PFSK-1 (cell line): ENCODE measurements around the gene MTX1.

Experiments
- POLR2AphosphoS5 ChIP-seq: IDR thresholded peaks from 2 replicates; pipeline ENCODE4 v1.6.1; 2012; ENCODE audit warnings: low read depth, mild to moderate bottlenecking, control low read depth, low read length, moderate library complexity
- TAF1 ChIP-seq: IDR thresholded peaks from 2 replicates; pipeline ENCODE4 v1.6.1; 2012; ENCODE audit warnings: low read length, control low read depth, borderline replicate concordance; ENCODE audit not compliant: insufficient read depth

DNA sequence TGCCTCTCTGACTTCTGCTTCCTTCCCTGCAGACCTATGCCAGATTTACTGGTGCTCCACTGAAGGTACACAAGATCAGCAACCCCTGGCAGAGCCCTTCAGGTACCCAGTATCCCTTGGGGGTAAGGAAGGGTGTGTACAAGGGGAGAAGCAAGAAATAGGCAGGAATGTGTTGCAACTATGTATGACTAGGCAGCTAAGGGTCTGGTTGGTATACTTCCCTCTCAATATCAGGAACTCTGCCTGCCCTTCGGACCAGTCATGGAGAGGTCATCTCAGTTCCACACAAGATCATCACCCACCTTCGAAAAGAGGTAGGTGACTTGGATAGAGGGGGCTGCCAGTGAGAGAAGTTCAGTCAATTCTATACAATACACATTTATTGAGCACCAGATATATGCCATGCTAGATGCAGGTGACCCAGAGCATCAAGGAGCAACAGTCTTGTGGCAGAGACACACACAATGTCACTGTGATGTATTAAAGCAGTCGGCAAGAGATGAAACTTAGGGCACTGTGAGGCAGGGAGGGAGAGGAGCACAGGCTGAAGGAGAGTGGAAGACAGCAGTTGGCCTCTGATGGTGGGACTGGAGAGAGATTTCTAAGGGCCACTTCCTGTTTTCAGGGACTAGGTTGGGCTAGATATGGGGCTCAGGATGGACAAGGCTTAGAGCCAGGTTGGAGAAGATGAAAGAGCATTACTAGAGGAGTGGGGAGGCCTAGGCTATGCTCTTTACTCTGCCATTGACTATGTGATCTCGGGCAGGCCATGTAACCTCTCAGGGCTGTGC is 2.0 kb downstream of the MTX1 start:
- TF ChIP-seq POLR2AphosphoS5, result no peak
- no peak for TF ChIP-seq TAF1
